Upper lobe of left lung (tissue), 4 donors: ENCODE measurements around the gene CACNA2D1.

Source experiments
- EP300 ChIP-seq, 4 donors: sonication (generic); formaldehyde crosslinking; IDR thresholded peaks; one replicate each; pipeline ENCODE4 v1.5.1; 2017; ENCODE audit warnings: antibody characterized with exemption in 4 of 4, control low read depth in 2 of 4
- POLR2A ChIP-seq, 4 donors: fragments of 450-650 bp; IDR thresholded peaks; one replicate each; pipeline ENCODE4 v1.5.1; 2016 to 2017; ENCODE audit warnings: antibody characterized with exemption in 4 of 4, mild to moderate bottlenecking in 2 of 4
- TF ChIP-seq, protein P1 (sequence below), 6 experiments: fragments of 450-650 bp in 4 of 6; fragments of 200-600 bp in 2 of 6; sonication (generic) in 2 of 6; IDR thresholded peaks; one replicate each; pipeline ENCODE4 v1.5.1; 2016 to 2019; ENCODE audit warnings: antibody characterized with exemption in 6 of 6

DNA sequence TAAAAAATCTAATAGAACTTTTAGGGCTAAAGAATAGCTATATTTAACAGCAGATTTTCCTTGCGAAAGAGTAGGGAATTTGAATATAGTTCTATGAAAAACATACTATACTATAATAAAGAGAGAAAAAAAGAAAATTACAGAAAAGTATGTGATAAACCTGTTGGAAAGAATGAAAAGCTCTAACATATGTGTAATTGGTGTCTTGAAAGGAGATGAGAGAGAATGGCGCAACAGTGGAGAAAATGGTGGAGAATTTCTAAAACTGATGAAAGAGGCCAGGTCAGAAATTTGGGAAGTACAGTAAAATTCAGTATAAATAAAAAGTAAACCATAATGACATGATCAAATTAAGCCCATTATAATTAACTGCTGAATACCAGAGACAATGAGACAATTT, 20.8 kb upstream of the CACNA2D1 start:
- TF ChIP-seq, protein P1, sequence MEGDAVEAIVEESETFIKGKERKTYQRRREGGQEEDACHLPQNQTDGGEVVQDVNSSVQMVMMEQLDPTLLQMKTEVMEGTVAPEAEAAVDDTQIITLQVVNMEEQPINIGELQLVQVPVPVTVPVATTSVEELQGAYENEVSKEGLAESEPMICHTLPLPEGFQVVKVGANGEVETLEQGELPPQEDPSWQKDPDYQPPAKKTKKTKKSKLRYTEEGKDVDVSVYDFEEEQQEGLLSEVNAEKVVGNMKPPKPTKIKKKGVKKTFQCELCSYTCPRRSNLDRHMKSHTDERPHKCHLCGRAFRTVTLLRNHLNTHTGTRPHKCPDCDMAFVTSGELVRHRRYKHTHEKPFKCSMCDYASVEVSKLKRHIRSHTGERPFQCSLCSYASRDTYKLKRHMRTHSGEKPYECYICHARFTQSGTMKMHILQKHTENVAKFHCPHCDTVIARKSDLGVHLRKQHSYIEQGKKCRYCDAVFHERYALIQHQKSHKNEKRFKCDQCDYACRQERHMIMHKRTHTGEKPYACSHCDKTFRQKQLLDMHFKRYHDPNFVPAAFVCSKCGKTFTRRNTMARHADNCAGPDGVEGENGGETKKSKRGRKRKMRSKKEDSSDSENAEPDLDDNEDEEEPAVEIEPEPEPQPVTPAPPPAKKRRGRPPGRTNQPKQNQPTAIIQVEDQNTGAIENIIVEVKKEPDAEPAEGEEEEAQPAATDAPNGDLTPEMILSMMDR (IDR thresholded peaks at IDR 0.05): no peak
- TF ChIP-seq POLR2A (IDR thresholded peaks at IDR 0.05) (no peak), EP300 (IDR thresholded peaks at IDR 0.05) (no peak)
